ENCODE data around the gene NCAM2. TPM values are rescaled to one million over a fixed set of nuclear protein-coding genes. Genes with fewer than 3 reads are reported as not detected.

NCAM2 gene
- total and polyA plus RNA-seq, 2 experiments from 2014 or later = 1.7 to 6.3 TPM

- Histone ChIP-seq H3K4me3 (no peak overlapping the region), H3K4me2 (no peak overlapping the region), H3K9me2 (replicated peaks; ENCODE audit: insufficient read depth) (no peaks in the 10 kb centered on the region), H4K20me1 (ENCODE audit: insufficient read depth, poor library complexity, severe bottlenecking) (no peaks in the 10 kb centered on the region), H3K79me2 (no peaks in the 10 kb centered on the region), H3K36me3 (replicated peaks; ENCODE audit: insufficient read depth, low read depth) (no peaks in the 10 kb centered on the region), H3K4me1 (ENCODE audit: insufficient read depth) (no peaks in the 10 kb centered on the region), H3K9me3 (ENCODE audit: low read depth) (no peaks in the 10 kb centered on the region), H3K27me3 (no peaks in the 10 kb centered on the region), H3K27ac (no peak overlapping the region), H2AFZ (no peak overlapping the region)
- TF ChIP-seq EZH2phosphoT487 (IDR thresholded peaks at IDR 0.05; ENCODE audit: low read depth, severe bottlenecking, unreplicated experiment) (no peak), EZH2 (IDR thresholded peaks at IDR 0.05; ENCODE audit: borderline replicate concordance) (no peak)
- TF ChIP-seq, protein P1, sequence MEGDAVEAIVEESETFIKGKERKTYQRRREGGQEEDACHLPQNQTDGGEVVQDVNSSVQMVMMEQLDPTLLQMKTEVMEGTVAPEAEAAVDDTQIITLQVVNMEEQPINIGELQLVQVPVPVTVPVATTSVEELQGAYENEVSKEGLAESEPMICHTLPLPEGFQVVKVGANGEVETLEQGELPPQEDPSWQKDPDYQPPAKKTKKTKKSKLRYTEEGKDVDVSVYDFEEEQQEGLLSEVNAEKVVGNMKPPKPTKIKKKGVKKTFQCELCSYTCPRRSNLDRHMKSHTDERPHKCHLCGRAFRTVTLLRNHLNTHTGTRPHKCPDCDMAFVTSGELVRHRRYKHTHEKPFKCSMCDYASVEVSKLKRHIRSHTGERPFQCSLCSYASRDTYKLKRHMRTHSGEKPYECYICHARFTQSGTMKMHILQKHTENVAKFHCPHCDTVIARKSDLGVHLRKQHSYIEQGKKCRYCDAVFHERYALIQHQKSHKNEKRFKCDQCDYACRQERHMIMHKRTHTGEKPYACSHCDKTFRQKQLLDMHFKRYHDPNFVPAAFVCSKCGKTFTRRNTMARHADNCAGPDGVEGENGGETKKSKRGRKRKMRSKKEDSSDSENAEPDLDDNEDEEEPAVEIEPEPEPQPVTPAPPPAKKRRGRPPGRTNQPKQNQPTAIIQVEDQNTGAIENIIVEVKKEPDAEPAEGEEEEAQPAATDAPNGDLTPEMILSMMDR (IDR thresholded peaks at IDR 0.05; ENCODE audit: poor library complexity) = no peak
- WGBS (ENCODE audit: low lambda C conversion rate, missing lambda C conversion rate) = 87% methylated on average over 3 of the region's 3 CpGs
- no peak for DNase-seq (ENCODE audit: low spot score)
Measured at GRCh38 chr21:21159253-21159899, 161.2 kb downstream of the NCAM2 start.

DNA sequence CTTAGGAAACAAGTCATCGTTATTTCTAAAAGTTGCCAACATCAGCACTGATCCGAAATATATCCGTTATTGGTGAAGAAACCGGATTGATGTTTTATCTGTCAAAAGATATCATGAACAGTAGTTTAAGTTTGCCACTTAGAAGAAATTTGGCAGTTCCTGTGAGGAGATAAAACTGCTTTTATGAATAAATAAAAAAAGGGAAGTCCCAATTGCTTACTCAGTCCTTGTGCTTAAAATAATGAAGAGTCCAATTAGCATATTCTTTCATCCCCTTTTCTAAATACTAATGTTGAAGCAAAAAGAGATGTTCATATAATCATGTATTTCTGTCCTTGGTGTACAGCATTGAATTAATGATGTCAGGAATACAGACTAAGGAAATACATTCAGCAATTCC is 164.6 kb downstream of the NCAM2 start:
- WGBS (ENCODE audit: low lambda C conversion rate, missing lambda C conversion rate) = 91% methylated on average over 4 of the region's 4 CpGs
- Histone ChIP-seq H3K4me3 (no peak overlapping the region), H4K20me1 (ENCODE audit: insufficient read depth, poor library complexity, severe bottlenecking) (no peaks in the 10 kb centered on the region), H2AFZ (no peak overlapping the region), H3K27me3 (no peaks in the 10 kb centered on the region), H3K9me2 (replicated peaks; ENCODE audit: insufficient read depth) (no peaks in the 10 kb centered on the region), H3K79me2 (no peaks in the 10 kb centered on the region), H3K9me3 (ENCODE audit: low read depth) (no peaks in the 10 kb centered on the region), H3K4me1 (ENCODE audit: insufficient read depth) (no peaks in the 10 kb centered on the region), H3K4me2 (no peak overlapping the region), H3K36me3 (replicated peaks; ENCODE audit: insufficient read depth, low read depth) (no peaks in the 10 kb centered on the region), H3K27ac (no peak overlapping the region)
- DNase-seq (ENCODE audit: low spot score) = no peak
- TF ChIP-seq, protein P1 (IDR thresholded peaks at IDR 0.05; ENCODE audit: poor library complexity) = no peak
- no peak for TF ChIP-seq EZH2 (IDR thresholded peaks at IDR 0.05; ENCODE audit: borderline replicate concordance)
- no peak for TF ChIP-seq EZH2phosphoT487 (IDR thresholded peaks at IDR 0.05; ENCODE audit: low read depth, severe bottlenecking, unreplicated experiment)

DNA sequence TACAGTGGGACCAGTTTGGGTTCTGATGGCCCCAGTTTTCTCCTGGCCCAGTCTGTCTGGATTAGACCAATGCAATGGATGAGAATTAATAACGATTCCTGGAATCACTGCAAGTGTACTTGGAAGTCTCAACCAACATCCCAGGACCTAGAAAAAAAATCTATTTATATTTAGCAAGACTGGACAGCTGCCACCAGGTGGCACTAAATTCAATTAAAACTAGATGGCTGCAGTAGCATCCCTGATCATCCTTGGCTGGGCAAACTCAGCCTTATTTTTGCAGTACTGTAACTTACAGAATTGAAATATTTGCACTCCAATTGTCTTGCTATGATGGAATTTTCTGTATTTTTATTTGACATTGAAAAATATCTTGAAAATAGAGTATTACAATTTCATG is 165.7 kb downstream of the NCAM2 start:
- peak; percentile 81 for DNase-seq (ENCODE audit: low spot score)
- Histone ChIP-seq H3K4me1 (ENCODE audit: insufficient read depth) (no peaks in the 10 kb centered on the region), H3K9me2 (replicated peaks; ENCODE audit: insufficient read depth) (no peaks in the 10 kb centered on the region), H3K27ac (no peak overlapping the region), H4K20me1 (ENCODE audit: insufficient read depth, poor library complexity, severe bottlenecking) (no peaks in the 10 kb centered on the region), H3K79me2 (no peaks in the 10 kb centered on the region), H3K27me3 (no peaks in the 10 kb centered on the region), H3K4me3 (no peak overlapping the region), H3K4me2 (no peak overlapping the region), H2AFZ (no peak overlapping the region), H3K36me3 (replicated peaks; ENCODE audit: insufficient read depth, low read depth) (no peaks in the 10 kb centered on the region), H3K9me3 (ENCODE audit: low read depth) (no peaks in the 10 kb centered on the region)
- TF ChIP-seq, protein P1 (IDR thresholded peaks at IDR 0.05; ENCODE audit: poor library complexity) = peak; percentile 68
- TF ChIP-seq EZH2phosphoT487 (IDR thresholded peaks at IDR 0.05; ENCODE audit: low read depth, severe bottlenecking, unreplicated experiment) = no peak
- WGBS (ENCODE audit: low lambda C conversion rate, missing lambda C conversion rate) = 26% methylated on average over 1 of the region's 1 CpG

Measured in hepatocyte (in vitro differentiated cells).